Stimulated activated CD4-positive, alpha-beta T cell treated with anti-CD3 and anti-CD28 coated beads, Interleukin-12 subunit alpha, Interleukin-12 subunit beta, amount 100 ng/mL, for 24 hours (primary cell): ENCODE measurements around the gene KSR1.
"Not testable (repeated sequence)": the region's sequence is repeated elsewhere in the genome, so short reads cannot be mapped to it uniquely, and the experiment has no call there.

Experiments
- DNase-seq, 2 experiments: peaks; one replicate each; pipeline ENCODE4 v3.0.0-alpha.2; 2020; ENCODE audit warnings: low read depth in 2 of 2

The KSR1 gene

GRCh38 chr17:27455914-27456680 is at the start of gene KSR1:
TSS of gene KSR1 (plus strand) at chr17:27456448. CDS start at chr17:27456644, 196 bp downstream.
- peak; percentile 61 to 76 for DNase-seq

- DNase-seq, result no peak
Measured at GRCh38 chr17:27407916-27408864, 48.1 kb upstream of the KSR1 start.

GRCh38 chr17:27408891-27409290 is 47.4 kb upstream of the KSR1 start:
- no peak for DNase-seq

- DNase-seq, result not testable (repeated sequence)
Measured at GRCh38 chr17:27412158-27412557, 44.1 kb upstream of the KSR1 start.

DNA sequence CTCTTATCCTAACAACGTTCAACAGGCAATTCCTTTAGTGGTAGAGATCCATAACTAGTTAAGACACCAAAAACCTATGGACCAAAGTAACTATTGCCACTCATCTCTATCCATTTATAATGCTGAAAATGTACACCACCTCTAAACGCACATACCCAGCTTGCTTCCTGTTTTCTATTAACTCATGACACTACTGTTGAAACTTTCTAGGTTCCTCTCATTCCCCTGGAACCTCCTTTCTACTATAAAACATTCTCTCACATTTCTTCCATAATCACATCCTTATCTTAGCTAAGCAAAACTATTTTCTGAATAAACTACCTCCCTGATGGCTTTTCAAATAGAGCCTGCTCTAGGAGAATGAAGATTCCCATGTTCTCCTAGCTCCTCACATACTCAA is 42.9 kb upstream of the KSR1 start:
- no peak for DNase-seq

- no peak for DNase-seq
Measured at GRCh38 chr17:27413792-27414191, 42.5 kb upstream of the KSR1 start.

DNA sequence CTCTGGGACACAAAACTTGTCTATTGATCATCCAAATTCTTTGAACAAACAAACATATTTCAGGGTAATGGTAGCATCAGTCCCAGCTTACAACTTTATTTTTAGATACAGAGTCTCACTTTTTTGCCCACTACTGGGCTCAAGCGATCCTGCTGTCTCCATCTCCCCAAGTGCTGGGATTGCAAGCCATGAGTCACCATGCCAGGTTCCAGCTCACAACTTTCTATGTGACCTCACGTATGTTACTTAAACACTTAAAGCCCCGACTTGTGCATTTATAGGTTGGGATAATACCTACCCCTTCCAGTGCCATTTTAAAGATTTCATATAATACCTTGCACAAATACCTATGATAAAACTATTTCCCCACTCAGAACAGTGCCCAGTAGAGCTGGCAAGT is 42.0 kb upstream of the KSR1 start:
- DNase-seq, result no peak

- DNase-seq, result no peak
Measured at GRCh38 chr17:27414694-27415093, 41.6 kb upstream of the KSR1 start.

DNA sequence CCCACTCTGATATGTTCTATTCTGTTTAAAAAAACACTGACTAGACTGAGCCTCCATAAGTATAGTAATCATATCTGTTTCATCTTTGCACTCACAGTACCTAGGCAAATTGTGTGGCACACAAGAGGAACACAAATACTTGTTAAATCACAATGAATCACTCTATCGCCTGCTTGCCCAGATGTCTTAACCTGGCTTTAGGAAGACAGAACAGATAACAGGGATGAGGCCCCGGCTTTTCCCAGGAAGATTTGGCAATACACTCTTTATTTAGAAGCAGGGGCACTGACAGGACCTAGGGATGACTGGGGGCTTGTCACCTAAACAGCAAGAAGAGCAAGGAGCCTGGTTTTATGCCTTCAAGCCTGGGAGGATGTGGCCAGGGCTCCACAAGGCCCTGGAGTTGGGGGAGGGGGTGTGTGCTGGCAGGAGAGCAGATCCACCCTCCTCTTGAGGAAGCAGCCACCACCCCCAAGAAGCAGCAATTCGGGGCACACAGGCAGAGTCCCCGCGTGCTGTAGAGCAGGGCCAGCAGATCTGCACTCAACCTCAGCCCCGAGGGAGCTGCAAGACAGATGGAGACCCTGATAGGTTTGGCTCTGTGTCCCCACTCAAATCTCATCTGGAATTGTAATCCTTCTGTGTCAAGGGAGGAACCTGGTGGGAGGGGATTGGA is 41.0 kb upstream of the KSR1 start:
- no peak for DNase-seq

DNA sequence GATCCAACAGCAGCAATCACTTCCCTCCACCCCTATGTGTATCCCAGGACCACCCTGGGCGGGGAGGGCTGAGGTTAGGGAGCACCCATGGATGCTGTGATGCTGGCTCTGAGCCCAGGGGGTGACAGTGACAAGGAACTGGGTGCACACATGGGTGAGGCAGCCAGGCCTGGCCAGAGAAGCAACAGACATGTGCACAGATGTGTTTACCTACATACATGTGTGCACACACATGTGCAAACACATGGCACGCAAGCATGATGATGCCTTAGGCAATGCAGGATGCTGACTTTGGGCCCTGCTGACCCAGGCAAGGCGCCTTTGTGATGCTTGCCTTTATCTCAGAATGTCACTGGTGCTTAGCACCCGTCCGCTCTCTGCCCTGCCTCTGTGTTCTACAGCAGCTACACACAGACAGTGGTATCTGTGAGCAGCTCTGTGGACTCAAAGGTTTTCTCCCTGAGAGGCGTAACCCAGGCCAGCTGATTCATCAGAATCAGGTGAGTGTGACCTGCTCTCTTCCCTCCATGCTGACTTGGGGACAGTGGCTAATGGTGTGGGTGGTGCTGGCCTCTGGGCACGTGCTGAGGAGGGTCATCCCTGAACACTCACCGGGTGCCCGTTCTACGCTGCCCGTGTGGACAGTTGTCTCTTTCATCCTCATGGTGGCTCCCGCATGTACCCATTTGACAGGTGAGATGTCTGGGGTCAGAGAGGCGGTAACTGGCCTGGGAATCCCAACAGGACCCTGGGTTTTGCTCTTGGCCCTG is 38.5 kb upstream of the KSR1 start:
- DNase-seq, result no peak

GRCh38 chr17:27418366-27418615 is 38.0 kb upstream of the KSR1 start:
- DNase-seq, result no peak

DNA sequence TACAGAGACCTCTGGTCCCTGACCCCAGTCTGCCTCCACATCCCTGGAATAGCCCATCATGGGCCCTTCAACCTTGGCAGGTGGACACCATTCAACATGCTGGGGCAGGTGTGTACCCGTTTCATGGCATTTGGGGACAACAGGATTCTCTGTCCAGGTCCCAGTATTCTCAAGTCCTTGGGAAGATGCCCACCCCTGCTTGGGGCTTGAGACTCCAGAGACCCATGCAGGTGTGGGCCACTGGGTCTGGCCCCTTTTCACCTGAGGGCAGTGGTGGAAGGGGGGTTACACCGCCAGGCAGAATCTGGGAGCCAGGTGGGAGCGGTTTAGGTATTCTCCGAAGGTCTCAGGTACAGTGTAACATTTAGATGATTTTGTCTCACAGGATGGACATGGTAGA is 37.1 kb upstream of the KSR1 start:
- DNase-seq, result no peak

GRCh38 chr17:27420211-27420950 is 35.9 kb upstream of the KSR1 start:
- no peak for DNase-seq

DNA sequence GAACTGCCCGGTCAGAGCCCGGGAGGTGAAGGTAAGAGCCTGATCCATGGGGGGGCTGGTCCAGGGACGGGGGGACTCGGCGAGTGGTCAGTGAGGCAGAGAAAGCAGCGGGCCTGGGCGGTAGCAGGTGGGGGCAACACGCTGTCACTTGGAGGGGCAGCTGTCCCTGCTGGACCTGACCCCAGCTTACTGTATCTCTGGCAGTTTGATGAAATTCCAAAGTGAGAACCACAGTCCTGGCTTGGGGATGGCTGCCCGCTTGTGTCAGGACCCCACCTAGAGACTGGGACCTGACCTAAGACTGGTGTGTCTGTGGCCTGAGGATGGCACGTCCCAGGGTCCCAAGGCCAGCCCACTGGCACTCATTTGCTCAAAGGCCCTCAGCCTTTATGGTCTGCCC is 35.1 kb upstream of the KSR1 start:
- DNase-seq, result no peak

- not testable (repeated sequence) for DNase-seq
Measured at GRCh38 chr17:27421626-27422025, 34.6 kb upstream of the KSR1 start.

- no peak for DNase-seq
Measured at GRCh38 chr17:27422601-27423000, 33.6 kb upstream of the KSR1 start.

GRCh38 chr17:27423651-27424050 is 32.6 kb upstream of the KSR1 start:
- no peak for DNase-seq

DNA sequence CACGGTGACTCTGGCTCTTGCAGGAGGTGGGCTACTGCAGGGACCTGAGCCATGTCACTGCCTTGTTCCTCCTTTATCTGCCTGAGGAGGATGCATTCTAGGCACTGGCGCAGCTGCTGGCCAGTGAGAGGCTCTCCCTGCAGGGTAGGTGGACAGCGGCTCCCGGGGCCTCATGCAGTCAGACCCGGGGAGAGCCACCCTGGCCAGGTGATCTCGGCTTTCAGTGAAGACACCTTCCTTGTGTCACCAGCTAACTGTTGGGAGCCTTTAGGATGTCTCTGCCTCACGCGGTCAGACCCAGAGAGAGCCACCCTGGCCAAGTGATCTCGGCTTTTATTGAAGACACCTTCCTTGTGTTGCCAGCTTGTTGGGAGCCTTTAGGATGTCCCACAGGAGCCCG is 31.7 kb upstream of the KSR1 start:
- DNase-seq, result no peak

DNA sequence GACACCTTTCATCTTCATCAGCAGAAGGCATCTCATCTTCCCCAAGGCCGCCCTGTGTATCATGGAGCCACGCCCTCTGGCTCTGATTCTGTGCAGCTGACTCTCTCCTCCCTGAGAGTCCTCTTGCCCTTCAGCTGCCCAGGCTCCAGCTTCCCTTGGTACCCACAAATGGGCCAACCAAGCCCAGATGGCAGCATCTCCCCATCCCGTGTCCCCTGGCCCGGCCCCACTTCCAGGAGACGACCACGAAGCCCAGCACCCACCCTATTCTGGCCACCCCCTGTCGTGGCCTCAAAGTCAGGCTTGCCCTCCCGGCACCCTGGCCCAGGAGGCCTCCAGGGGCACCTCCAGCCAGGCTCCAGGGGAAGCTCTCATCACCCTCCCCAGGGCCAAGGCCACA is 31.3 kb upstream of the KSR1 start:
- no peak for DNase-seq

GRCh38 chr17:27425571-27425970 is 30.7 kb upstream of the KSR1 start:
- not testable (repeated sequence) for DNase-seq

DNA sequence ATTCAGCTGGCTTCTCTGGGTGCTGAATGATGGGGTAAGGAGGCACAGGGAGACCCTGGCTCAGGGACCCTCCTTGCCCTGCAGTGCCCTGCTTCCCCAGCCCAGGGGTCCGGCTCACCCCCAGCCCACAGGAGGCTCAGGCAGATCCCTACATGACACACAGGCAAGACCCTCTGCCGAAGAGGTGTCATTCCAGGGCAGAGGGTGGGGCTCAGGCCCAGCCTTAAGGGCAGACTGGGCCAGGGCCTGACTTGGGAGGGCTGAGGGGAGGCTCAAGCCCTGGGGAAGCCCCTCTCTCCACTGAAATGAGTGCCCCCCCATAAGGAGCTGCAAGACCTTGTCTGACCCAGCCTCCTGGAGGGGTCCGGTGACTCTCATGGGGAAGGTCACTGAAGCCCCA is 30.3 kb upstream of the KSR1 start:
- no peak for DNase-seq
